ENCODE data around the gene MFAP1. TPM values are rescaled to one million over a fixed set of nuclear protein-coding genes. Genes with fewer than 3 reads are reported as not detected.

The MFAP1 gene
- total and polyA plus RNA-seq, 8 donors, result 5.0 to 11.9 (median 7.5) TPM

DNA sequence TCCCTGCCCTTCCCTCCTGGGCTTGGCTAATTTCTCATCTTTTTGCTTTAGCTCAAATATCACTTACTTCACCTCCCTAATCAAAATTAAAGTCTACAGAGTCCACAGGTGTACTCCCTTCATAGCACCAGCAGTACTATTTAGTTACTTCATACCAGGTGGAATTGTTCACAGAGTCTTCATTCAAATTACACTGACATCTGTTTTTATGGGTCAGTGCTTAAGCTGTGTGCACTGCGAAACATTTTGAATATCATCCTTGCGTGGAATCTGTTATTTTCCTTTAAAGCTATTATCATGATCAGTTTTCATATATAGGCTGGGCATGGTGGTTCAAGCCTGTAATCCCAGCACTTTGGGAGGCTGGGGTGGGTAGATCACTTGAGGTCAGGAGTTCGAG is 35.1 kb downstream of the MFAP1 start:
- TF ChIP-seq, protein P1, sequence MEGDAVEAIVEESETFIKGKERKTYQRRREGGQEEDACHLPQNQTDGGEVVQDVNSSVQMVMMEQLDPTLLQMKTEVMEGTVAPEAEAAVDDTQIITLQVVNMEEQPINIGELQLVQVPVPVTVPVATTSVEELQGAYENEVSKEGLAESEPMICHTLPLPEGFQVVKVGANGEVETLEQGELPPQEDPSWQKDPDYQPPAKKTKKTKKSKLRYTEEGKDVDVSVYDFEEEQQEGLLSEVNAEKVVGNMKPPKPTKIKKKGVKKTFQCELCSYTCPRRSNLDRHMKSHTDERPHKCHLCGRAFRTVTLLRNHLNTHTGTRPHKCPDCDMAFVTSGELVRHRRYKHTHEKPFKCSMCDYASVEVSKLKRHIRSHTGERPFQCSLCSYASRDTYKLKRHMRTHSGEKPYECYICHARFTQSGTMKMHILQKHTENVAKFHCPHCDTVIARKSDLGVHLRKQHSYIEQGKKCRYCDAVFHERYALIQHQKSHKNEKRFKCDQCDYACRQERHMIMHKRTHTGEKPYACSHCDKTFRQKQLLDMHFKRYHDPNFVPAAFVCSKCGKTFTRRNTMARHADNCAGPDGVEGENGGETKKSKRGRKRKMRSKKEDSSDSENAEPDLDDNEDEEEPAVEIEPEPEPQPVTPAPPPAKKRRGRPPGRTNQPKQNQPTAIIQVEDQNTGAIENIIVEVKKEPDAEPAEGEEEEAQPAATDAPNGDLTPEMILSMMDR (IDR thresholded peaks at IDR 0.05), result no peak
- ATAC-seq, result no peak
- H3K27ac ChIP-seq, result peak overlapping the region in 2 of 4 donors; percentile 16 to 51
- intact Hi-C loops (cut with DNase I), result no loop called here
- no peak for FAIRE-seq
- no peaks in the 10 kb centered on the region for H3K9me3 ChIP-seq
- no peak overlapping the region for H3K4me3 ChIP-seq
- peaks cover 0 to 11% (median 7%) of the 10 kb centered on the region in 3 donors for H3K36me3 ChIP-seq
- H3K4me1 ChIP-seq, result peaks cover 10 to 14% (median 11%) of the 10 kb centered on the region in 3 donors
- no peak for DNase-seq
- no peaks in the 10 kb centered on the region for H3K27me3 ChIP-seq
- 62 to 76% methylated on average over 3 of the region's 3 CpGs for WGBS, 2 donors

DNA sequence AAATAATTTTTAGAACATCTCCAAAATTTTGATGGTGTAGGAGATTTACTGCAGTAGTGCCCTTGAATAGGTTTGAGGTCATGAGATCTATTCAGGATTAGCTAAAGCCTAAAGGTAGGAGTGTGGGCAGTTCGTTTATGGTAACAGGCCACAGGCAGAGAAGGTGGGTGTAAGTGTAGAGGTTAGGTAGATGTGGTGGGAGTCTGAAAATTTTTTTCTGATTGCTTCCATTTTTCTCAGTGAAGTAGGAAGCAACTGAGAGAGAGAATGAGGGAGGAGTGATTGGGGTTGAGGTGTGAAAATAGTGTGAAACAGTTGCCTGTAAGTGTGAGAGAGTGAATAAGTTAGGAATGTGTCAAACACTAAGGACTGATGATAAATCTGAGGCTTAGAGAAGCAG is 45.5 kb downstream of the MFAP1 start:
- intact Hi-C loops (cut with DNase I), result no loop called here
- no peak overlapping the region for H3K4me3 ChIP-seq
- DNase-seq (no peak), ATAC-seq (no peak), FAIRE-seq (no peak)
- H3K9me3 ChIP-seq, result no peaks in the 10 kb centered on the region
- peaks cover 0 to 6% (median 0%) of the 10 kb centered on the region in 3 donors for H3K4me1 ChIP-seq
- H3K27ac ChIP-seq, result no peak overlapping the region
- WGBS, 2 donors, result 79 to 96% methylated on average over 1 of the region's 1 CpG
- H3K36me3 ChIP-seq, result peaks cover 0 to under 1% (median 0%) of the 10 kb centered on the region in 3 donors
- TF ChIP-seq, protein P1 (IDR thresholded peaks at IDR 0.05), result no peak
- H3K27me3 ChIP-seq, result no peaks in the 10 kb centered on the region

DNA sequence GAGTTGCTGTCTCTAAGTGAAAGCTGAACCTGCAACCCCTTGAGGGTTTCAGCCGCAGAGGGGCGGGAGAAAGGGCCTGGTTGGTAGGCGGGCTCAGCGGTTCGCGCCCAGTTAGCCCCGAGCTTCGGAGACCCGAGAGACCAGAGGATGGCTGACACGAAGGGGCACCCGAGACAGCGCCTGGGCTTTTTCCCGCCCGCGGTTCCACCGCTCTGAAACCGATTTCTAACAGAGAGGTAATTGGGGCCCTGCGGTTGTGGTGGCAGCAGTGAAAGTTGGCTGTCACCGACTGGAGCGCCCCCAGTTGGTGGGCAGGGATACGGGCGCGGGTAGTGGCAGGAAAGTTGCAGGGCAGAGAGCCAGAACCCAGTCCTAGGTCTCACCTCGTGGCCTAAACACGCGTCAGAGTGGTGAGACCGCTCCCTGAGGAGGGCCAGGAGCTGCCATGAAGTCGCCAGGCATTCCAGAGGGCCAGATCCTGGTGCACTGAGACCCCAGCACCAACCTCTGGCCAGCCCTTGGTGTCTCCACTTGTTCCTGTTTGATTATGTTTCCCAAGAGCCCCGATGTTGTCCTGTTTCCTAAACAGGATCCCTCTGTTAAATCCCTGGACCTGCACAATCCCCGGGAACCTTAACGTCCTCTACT is 47.1 kb downstream of the MFAP1 start:
- peaks cover 0 to 6% (median 0%) of the 10 kb centered on the region in 3 donors for H3K4me1 ChIP-seq
- peaks cover 0 to 16% (median 11%) of the 10 kb centered on the region in 3 donors for H3K36me3 ChIP-seq
- ATAC-seq (peak; percentile 61 to 83 (median 75)), FAIRE-seq (no peak), DNase-seq (peak; percentile 73 to 87 (median 86))
- peak overlapping the region; percentile 35 to 57 (median 44) for H3K4me3 ChIP-seq
- intact Hi-C loops (cut with DNase I), result no loop called here
- TF ChIP-seq, protein P1 (IDR thresholded peaks at IDR 0.05), result peak; percentile 56 to 63 (median 58)
- no peaks in the 10 kb centered on the region for H3K9me3 ChIP-seq
- WGBS, 2 donors, result 1% methylated on average over 30 to 31 of the region's 31 CpGs
- no peaks in the 10 kb centered on the region for H3K27me3 ChIP-seq
- H3K27ac ChIP-seq, result peak overlapping the region; percentile 61 to 89 (median 78)

DNA sequence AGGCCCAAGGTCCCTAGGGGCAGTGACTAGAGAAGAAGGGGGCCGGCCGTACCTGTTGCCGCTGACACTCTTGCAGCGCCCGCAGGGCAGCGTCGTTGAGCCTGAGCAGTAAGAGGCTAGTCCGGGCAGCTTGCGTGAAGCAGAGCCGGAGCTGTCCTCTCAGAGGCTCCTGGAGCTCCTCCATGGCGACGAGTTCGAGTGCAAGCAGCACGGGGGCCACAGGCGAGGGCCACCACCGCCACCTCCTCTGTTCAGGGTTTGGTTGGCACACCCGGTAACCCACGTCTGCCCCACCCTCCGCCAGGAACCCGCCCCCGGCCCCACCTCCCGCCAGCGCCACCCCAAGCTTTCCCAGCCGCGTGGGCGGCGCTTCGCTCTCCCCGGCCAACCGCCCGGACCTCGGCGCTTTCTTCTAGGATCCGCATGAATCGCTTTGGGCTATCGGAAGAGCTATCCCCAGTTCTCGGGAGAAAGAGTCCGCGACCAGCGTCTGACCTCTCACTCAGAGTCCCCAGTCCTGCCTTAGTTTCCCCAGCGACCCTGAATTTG is 47.7 kb downstream of the MFAP1 start, which contains the start of gene ELL3:
Gene ELL3, minus strand, starts transcription at position 249 of the 549 bp plus-strand sequence. Its CDS starts 65 bp downstream, at position 184.
- FAIRE-seq, result no peak
- H3K27ac ChIP-seq, result peak within 1 kb of the TSS; percentile 61 to 89 (median 78)
- peak; percentile 82 to 93 (median 88) for ATAC-seq
- H3K27me3 ChIP-seq, result no peaks in the 10 kb centered on the region
- H3K4me3 ChIP-seq, result peak within 1 kb of the TSS; percentile 35 to 57 (median 44)
- intact Hi-C loops (cut with DNase I), result no loop called here
- peaks cover 6 to 22% (median 13%) of the 10 kb centered on the region in 3 donors for H3K36me3 ChIP-seq
- H3K9me3 ChIP-seq, result no peaks in the 10 kb centered on the region
- DNase-seq, result peak; percentile 80 to 90 (median 86)
- peaks cover 0 to 6% (median 0%) of the 10 kb centered on the region in 3 donors for H3K4me1 ChIP-seq
- TF ChIP-seq, protein P1 (IDR thresholded peaks at IDR 0.05), result no peak
- 0 to 1% methylated on average over 40 to 41 of the region's 41 CpGs for WGBS, 2 donors
